H1 (cell line): ENCODE measurements around the gene MXD3. TPM values are rescaled to one million over a fixed set of nuclear protein-coding genes. Genes with fewer than 3 reads are reported as not detected.

Experiments used
- ASH2L ChIP-seq: fragments of 200-600, 300-600 bp; sonication (generic); IDR thresholded peaks from one replicate; pipeline ENCODE4 v1.7.1; 2017; ENCODE audit warnings: low read length
- CTBP2 ChIP-seq: IDR thresholded peaks from 2 replicates; pipeline ENCODE4 v1.7.0; 2011; ENCODE audit warnings: borderline replicate concordance, mild to moderate bottlenecking, moderate library complexity, mixed read lengths, low read length; ENCODE audit not compliant: insufficient read depth, insufficient read length
- EGR1 ChIP-seq: IDR thresholded peaks from 2 replicates; pipeline ENCODE4 v1.6.1; 2011; ENCODE audit warnings: low read depth, low read length, borderline replicate concordance
- PHF8 ChIP-seq: fragments of 200-600 bp; sonication (generic); conservative IDR thresholded peaks from 2 replicates; pipeline ENCODE4 v1.7.1; 2012; ENCODE audit warnings: low read depth, mild to moderate bottlenecking, inconsistent platforms, low read length, moderate library complexity
- POLR2AphosphoS5 ChIP-seq: IDR thresholded peaks from 2 replicates; pipeline ENCODE4 v1.6.1; 2011; ENCODE audit warnings: low read depth, low read length
- POU5F1 ChIP-seq: IDR thresholded peaks from 2 replicates; pipeline ENCODE4 v1.6.1; 2011; ENCODE audit warnings: low read depth, mild to moderate bottlenecking, low read length, moderate library complexity
- RAD21 ChIP-seq, 2 experiments: IDR thresholded peaks in 1 of 2; conservative IDR thresholded peaks in 1 of 2; 2 replicates each; pipeline ENCODE4 v1.6.1; 2011; ENCODE audit warnings: low read depth in 2 of 2, low read length in 2 of 2, improper control_type of control experiment in 1 of 2, inconsistent platforms in 1 of 2, mild to moderate bottlenecking in 1 of 2, moderate library complexity in 1 of 2
- RBBP5 ChIP-seq: IDR thresholded peaks from 2 replicates; pipeline ENCODE4 v1.7.1; 2012; ENCODE audit warnings: low read depth, mild to moderate bottlenecking, inconsistent platforms, low read length, moderate library complexity, borderline replicate concordance
- TCF12 ChIP-seq: IDR thresholded peaks from 2 replicates; pipeline ENCODE4 v1.6.1; 2011; ENCODE audit warnings: low read depth, mild to moderate bottlenecking, low read length
- polyA plus RNA-seq, 7 experiments: library from polyadenylated mRNA; depleted of rRNA in 3 of 7; stranded (reverse) in 5 of 7; unstranded in 2 of 7; fragments of >200 nt in 5 of 7; fragments of 200-250 nt in 2 of 7; gene quantifications; 1 replicate in 5 of 7; 2 replicates in 1 of 7; 4 replicates in 1 of 7; pipeline versions ENCODE4 v1.2.1 to v1.2.3, GENCODE V29; 2011 to 2013; ENCODE audit warnings: missing spikeins in 2 of 7, mixed read lengths in 2 of 7
- total RNA-seq: library from RNA; stranded (reverse); fragmentation: NEBNext Ultra II Directional; extraction: Animal tissue kit (Norgen Biotek cat#: 25700); gene quantifications from 2 replicates; pipeline ENCODE4 v1.2.1, GENCODE V29; 2021
- TF ChIP-seq, protein P1 (sequence below): IDR thresholded peaks from 2 replicates; pipeline ENCODE4 v1.6.1; 2012; ENCODE audit warnings: inconsistent platforms

MXD3 gene
- total and polyA plus RNA-seq, 2 of the 8 experiments (the other 6 are each of a cell fraction or from before 2014, with no cell fraction given), result 6.5 to 7.7 TPM

DNA sequence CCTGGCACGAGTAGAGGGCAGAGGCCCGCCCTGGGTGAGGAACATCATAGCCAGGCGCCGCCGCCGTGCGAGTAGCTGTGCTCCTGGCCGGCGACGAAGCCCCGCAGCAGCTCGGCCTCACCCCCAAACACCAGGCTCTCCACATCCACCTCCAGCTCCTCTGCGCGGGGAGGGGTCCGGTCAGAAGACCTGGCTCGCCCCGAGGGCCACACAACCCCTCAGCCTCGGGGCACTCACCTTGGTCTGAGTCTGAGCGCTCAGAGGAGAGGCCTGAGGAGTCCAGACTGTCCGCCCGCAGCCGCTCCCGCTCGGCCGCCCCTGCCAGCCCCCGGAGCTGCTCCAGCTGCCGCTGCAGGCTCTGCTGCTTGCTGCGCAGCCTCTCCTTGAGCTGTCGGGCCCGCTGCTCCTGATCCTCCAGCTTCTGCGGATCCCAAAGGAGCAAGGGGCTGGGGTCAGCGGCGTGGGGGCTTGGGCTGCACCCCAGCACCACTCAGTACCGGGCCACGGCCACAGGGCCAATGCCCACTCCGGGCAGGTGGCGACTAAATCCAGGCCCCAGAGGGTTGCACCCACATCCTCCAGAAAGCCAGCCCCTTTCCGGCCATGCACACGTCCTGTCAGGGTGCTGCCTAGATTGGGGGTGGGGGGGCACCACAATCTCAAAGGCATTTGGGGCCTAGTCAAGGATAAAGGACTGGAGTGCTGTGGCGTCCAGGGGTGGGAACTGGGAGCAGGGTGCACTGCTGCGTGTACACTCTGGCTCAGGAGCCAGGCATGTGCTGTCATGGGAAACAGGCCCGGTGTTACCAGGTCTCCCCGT lies 3.9 kb downstream of the MXD3 start (continued):
- TF ChIP-seq, protein P1, sequence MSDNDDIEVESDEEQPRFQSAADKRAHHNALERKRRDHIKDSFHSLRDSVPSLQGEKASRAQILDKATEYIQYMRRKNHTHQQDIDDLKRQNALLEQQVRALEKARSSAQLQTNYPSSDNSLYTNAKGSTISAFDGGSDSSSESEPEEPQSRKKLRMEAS, result no peak
- TF ChIP-seq CTBP2 (no peak), POLR2AphosphoS5 (no peak; the same call in 1 of the 2 replicates), EGR1 (no peak), RBBP5 (no peak), TCF12 (no peak), PHF8 (no peak), RAD21 (IDR thresholded peaks at IDR 0.05 in 1 of 2, conservative IDR thresholded peaks at IDR 0.05 in 1 of 2; ENCODE audit: low read depth in 2 of 2, low read length in 2 of 2) (no peak), POU5F1 (no peak), ASH2L (no peak)
- TF ChIP-seq, all 59 proteins: peak for 0
